GM12878 (cell line): Measurements from ENCODE around the gene GID8.

Experiments used
- EP300 ChIP-seq, 2 experiments: fragments of 150-350 bp in 1 of 2; IDR thresholded peaks; 2 replicates each; pipeline ENCODE4 v1.6.1; 2011 to 2012; ENCODE audit warnings: low read depth in 2 of 2, low read length in 2 of 2, borderline replicate concordance in 1 of 2, improper control_type of control experiment in 1 of 2, inconsistent platforms in 1 of 2; ENCODE audit not compliant: control insufficient read depth in 1 of 2
- GABPA ChIP-seq: IDR thresholded peaks from 2 replicates; pipeline ENCODE4 v1.6.1; 2014; ENCODE audit warnings: antibody characterized with exemption, low read depth, mild to moderate bottlenecking, inconsistent platforms
- GATAD2B ChIP-seq: fragments of 450-650 bp; conservative IDR thresholded peaks from 2 replicates; pipeline ENCODE4 v1.6.1; 2017; ENCODE audit warnings: low read depth, mild to moderate bottlenecking, moderate library complexity
- MAX ChIP-seq: IDR thresholded peaks from 2 replicates; pipeline ENCODE4 v1.6.1; 2012; ENCODE audit warnings: low read depth, low read length, improper control_type of control experiment
- MTA2 ChIP-seq: fragments of 450-650 bp; IDR thresholded peaks from 2 replicates; pipeline ENCODE4 v1.6.1; 2016; ENCODE audit warnings: low read depth, mild to moderate bottlenecking, moderate library complexity
- RCOR1 ChIP-seq: conservative IDR thresholded peaks from 2 replicates; pipeline ENCODE4 v1.6.1; 2012; ENCODE audit warnings: low read depth, low read length, improper control_type of control experiment
- TCF7 ChIP-seq: IDR thresholded peaks from 2 replicates; pipeline ENCODE4 v1.6.1; 2014; ENCODE audit warnings: antibody characterized with exemption, borderline replicate concordance
- TF ChIP-seq, protein P1 (sequence below), 3 experiments: IDR thresholded peaks in 2 of 3; conservative IDR thresholded peaks in 1 of 3; 2 replicates each; pipeline ENCODE4 v1.5.1; 2011; ENCODE audit warnings: low read depth in 3 of 3, low read length in 3 of 3, mild to moderate bottlenecking in 3 of 3, control low read depth in 2 of 3, moderate library complexity in 2 of 3, inconsistent platforms in 1 of 3, mixed read lengths in 1 of 3; ENCODE audit not compliant: control insufficient read depth in 2 of 3, insufficient read depth in 1 of 3; ENCODE audit errors: extremely low read depth in 1 of 3

- TF ChIP-seq, protein P1, sequence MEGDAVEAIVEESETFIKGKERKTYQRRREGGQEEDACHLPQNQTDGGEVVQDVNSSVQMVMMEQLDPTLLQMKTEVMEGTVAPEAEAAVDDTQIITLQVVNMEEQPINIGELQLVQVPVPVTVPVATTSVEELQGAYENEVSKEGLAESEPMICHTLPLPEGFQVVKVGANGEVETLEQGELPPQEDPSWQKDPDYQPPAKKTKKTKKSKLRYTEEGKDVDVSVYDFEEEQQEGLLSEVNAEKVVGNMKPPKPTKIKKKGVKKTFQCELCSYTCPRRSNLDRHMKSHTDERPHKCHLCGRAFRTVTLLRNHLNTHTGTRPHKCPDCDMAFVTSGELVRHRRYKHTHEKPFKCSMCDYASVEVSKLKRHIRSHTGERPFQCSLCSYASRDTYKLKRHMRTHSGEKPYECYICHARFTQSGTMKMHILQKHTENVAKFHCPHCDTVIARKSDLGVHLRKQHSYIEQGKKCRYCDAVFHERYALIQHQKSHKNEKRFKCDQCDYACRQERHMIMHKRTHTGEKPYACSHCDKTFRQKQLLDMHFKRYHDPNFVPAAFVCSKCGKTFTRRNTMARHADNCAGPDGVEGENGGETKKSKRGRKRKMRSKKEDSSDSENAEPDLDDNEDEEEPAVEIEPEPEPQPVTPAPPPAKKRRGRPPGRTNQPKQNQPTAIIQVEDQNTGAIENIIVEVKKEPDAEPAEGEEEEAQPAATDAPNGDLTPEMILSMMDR (IDR thresholded peaks at IDR 0.05 in 2 of 3, conservative IDR thresholded peaks at IDR 0.05 in 1 of 3; ENCODE audit: control insufficient read depth in 2 of 3, extremely low read depth in 1 of 3, insufficient read depth in 1 of 3, low read depth in 3 of 3, low read length in 3 of 3) = no peak
- TF ChIP-seq MAX (no peak), RCOR1 (no peak), EP300 (IDR thresholded peaks at IDR 0.05; ENCODE audit: borderline replicate concordance in 1 of 2, control insufficient read depth in 1 of 2, low read depth in 2 of 2, low read length in 2 of 2) (no peak), GATAD2B (no peak), TCF7 (no peak), MTA2 (no peak), GABPA (no peak)
These were observed 43.7 kb upstream of the GID8 start for GRCh38 chr20:62894261-62894660.
